HEK293T (cell line): Measurements from ENCODE around the gene IQCC.
A peak's percentile ranks its signal among the peaks of the same experiment; 100 is the strongest.

Source experiments
- CTCF ChIA-PET: fragments of 350-600 bp; formaldehyde crosslinking; extraction: SDS; loops from one replicate; lab custom pipeline; 2021; ENCODE audit warnings: antibody characterized with exemption, inconsistent platforms; lab: Yijun Ruan, JAX
- POLR2A ChIA-PET: fragments of 350-600 bp; formaldehyde crosslinking; extraction: SDS; loops from one replicate; lab custom pipeline; 2020; ENCODE audit warnings: antibody characterized with exemption, inconsistent platforms; lab: Yijun Ruan, JAX
- DNase-seq: peaks from one replicate; pipeline ENCODE4 v3.0.0; 2012; ENCODE audit warnings: mixed read lengths; ENCODE audit errors: extremely low spot score
- ARNT ChIP-seq: fragments of 450-650 bp; IDR thresholded peaks from 2 replicates; pipeline ENCODE4 v1.6.1; 2017; ENCODE audit warnings: mild to moderate bottlenecking
- BHLHE40 ChIP-seq: fragments of 450-650 bp; IDR thresholded peaks from 2 replicates; pipeline ENCODE4 v1.6.1; 2016; ENCODE audit warnings: mild to moderate bottlenecking, moderate library complexity, borderline replicate concordance
- CTBP1 ChIP-seq: fragments of 450-650 bp; IDR thresholded peaks from 2 replicates; pipeline ENCODE4 v1.6.1; 2016; ENCODE audit warnings: borderline replicate concordance
- ELF4 ChIP-seq: fragments of 450-650 bp; IDR thresholded peaks from 2 replicates; pipeline ENCODE4 v1.6.1; 2017; ENCODE audit warnings: antibody characterized with exemption
- FOXA1 ChIP-seq: fragments of 450-650 bp; IDR thresholded peaks from 2 replicates; pipeline ENCODE4 v1.6.1; 2016; ENCODE audit warnings: mild to moderate bottlenecking
- FOXK2 ChIP-seq: fragments of 450-650 bp; IDR thresholded peaks from 2 replicates; pipeline ENCODE4 v1.6.1; 2016; ENCODE audit warnings: mild to moderate bottlenecking
- FOXM1 ChIP-seq: fragments of 450-650 bp; IDR thresholded peaks from 2 replicates; pipeline ENCODE4 v1.6.1; 2017; ENCODE audit warnings: mild to moderate bottlenecking, borderline replicate concordance
- HDGF ChIP-seq: fragments of 450-650 bp; IDR thresholded peaks from 2 replicates; pipeline ENCODE4 v1.6.1; 2017; ENCODE audit warnings: antibody characterized with exemption, borderline replicate concordance
- L3MBTL2 ChIP-seq: fragments of 450-650 bp; conservative IDR thresholded peaks from 2 replicates; pipeline ENCODE4 v1.6.1; 2016; ENCODE audit warnings: mild to moderate bottlenecking
- LEF1 ChIP-seq: fragments of 450-650 bp; IDR thresholded peaks from 2 replicates; pipeline ENCODE4 v1.6.1; 2017; ENCODE audit warnings: mild to moderate bottlenecking, borderline replicate concordance
- NFRKB ChIP-seq: fragments of 450-650 bp; IDR thresholded peaks from 2 replicates; pipeline ENCODE4 v1.6.1; 2016; ENCODE audit warnings: mild to moderate bottlenecking, moderate library complexity
- PKNOX1 ChIP-seq: fragments of 450-650 bp; IDR thresholded peaks from 2 replicates; pipeline ENCODE4 v1.6.1; 2016
- SP1 ChIP-seq: fragments of 450-650 bp; IDR thresholded peaks from 2 replicates; pipeline ENCODE4 v1.6.1; 2017
- SUZ12 ChIP-seq: fragments of 450-650 bp; IDR thresholded peaks from 2 replicates; pipeline ENCODE4 v1.6.1; 2016; ENCODE audit warnings: mild to moderate bottlenecking
- TARDBP ChIP-seq: fragments of 450-650 bp; IDR thresholded peaks from 2 replicates; pipeline ENCODE4 v1.6.1; 2016
- ZNF384 ChIP-seq: fragments of 450-650 bp; IDR thresholded peaks from 2 replicates; pipeline ENCODE4 v1.6.1; 2016

Gene IQCC

GRCh38 chr1:32172621-32173245 is 32.7 kb upstream of the IQCC start:
- ChIA-PET CTCF (no interaction called here), POLR2A (no interaction called here)
- no peak for TF ChIP-seq BHLHE40
- no peak for TF ChIP-seq PKNOX1
- TF ChIP-seq ZNF384, result no peak
- no peak for DNase-seq

GRCh38 chr1:32178380-32179192 is 26.9 kb upstream of the IQCC start:
- no peak for TF ChIP-seq SUZ12
- TF ChIP-seq NFRKB, result no peak
- no peak for TF ChIP-seq LEF1
- no peak for TF ChIP-seq L3MBTL2
- no peak for TF ChIP-seq CTBP1
- TF ChIP-seq SP1, result no peak
- TF ChIP-seq FOXK2, result no peak
- no peak for TF ChIP-seq FOXA1
- no peak for TF ChIP-seq PKNOX1
- TF ChIP-seq BHLHE40, result no peak
- TF ChIP-seq TARDBP, result no peak
- TF ChIP-seq HDGF, result no peak
- TF ChIP-seq ZNF384, result no peak
- TF ChIP-seq ELF4, result no peak
- no peak for TF ChIP-seq ARNT
- no peak for TF ChIP-seq FOXM1
- ChIA-PET POLR2A (interaction anchor here (0.6 to 3.6 kb wide), 28 partner anchors 8 to 534 kb away, joined by 3 to 28 read pairs (median 4); partner anchors contain the start of genes BSDC1, CCDC28B, IQCC and KPNA6), CTCF (interaction anchor here (0.6 to 1.2 kb wide), 2 partner anchors 37 to 615 kb away, joined by 3 read pairs; no protein-coding TSS in a partner anchor)
- DNase-seq, result no peak

- ChIA-PET CTCF (interaction anchor here (0.6 to 1.2 kb wide), 2 partner anchors 37 to 615 kb away, joined by 3 read pairs; no protein-coding TSS in a partner anchor), POLR2A (interaction anchor here (0.6 to 3.6 kb wide), 29 partner anchors 8 to 534 kb away, joined by 3 to 28 read pairs (median 4); partner anchors contain the start of genes BSDC1, CCDC28B, IQCC and KPNA6)
- DNase-seq, result no peak
- TF ChIP-seq SP1 (no peak), ZNF384 (no peak), HDGF (no peak), FOXA1 (no peak), SUZ12 (no peak), ELF4 (no peak), NFRKB (no peak), CTBP1 (no peak), TARDBP (no peak), LEF1 (no peak), L3MBTL2 (no peak)
These were observed 26.4 kb upstream of the IQCC start for GRCh38 chr1:32179193-32179442.

GRCh38 chr1:32179443-32180185 is 25.9 kb upstream of the IQCC start, which contains the start of gene TXLNA:
TSS of gene TXLNA (plus strand) at chr1:32179675. CDS start at chr1:32180346, 671 bp downstream.
- ChIA-PET POLR2A (interaction anchor here (0.6 to 3.6 kb wide), 31 partner anchors 8 to 535 kb away, joined by 3 to 28 read pairs (median 4); partner anchors contain the start of genes BSDC1, CCDC28B, IQCC and KPNA6), CTCF (interaction anchor here (0.6 to 1.2 kb wide), 2 partner anchors 36 to 616 kb away, joined by 3 read pairs; no protein-coding TSS in a partner anchor)
- TF ChIP-seq TARDBP (peak; percentile 99), FOXA1 (no peak), NFRKB (no peak), ELF4 (peak; percentile 54), CTBP1 (no peak), FOXK2 (no peak), SUZ12 (no peak), FOXM1 (peak; percentile 25; the same call in 1 of the 2 replicates), ZNF384 (no peak), HDGF (no peak), L3MBTL2 (peak; percentile 99), BHLHE40 (no peak), PKNOX1 (peak; percentile 91), ARNT (peak; percentile 59; the same call in 1 of the 2 replicates), SP1 (no peak), LEF1 (peak; percentile 93)
- DNase-seq, result peak; percentile 100
